GM19455 (cell line): Measurements from ENCODE around the gene FBXO28.
"Not testable (repeated sequence)": the region's sequence is repeated elsewhere in the genome, so short reads cannot be mapped to it uniquely, and the experiment has no call there.

ENCODE experiments used
- ATAC-seq: cut with Tn5 transposase; IDR thresholded peaks from one replicate; pipeline ENCODE4 v1.9.1; 2021; ENCODE audit not compliant: unreplicated experiment

Gene FBXO28

GRCh38 chr1:224183591-224184312 is 69.8 kb downstream of the FBXO28 start:
- peak; percentile 50 for ATAC-seq

DNA sequence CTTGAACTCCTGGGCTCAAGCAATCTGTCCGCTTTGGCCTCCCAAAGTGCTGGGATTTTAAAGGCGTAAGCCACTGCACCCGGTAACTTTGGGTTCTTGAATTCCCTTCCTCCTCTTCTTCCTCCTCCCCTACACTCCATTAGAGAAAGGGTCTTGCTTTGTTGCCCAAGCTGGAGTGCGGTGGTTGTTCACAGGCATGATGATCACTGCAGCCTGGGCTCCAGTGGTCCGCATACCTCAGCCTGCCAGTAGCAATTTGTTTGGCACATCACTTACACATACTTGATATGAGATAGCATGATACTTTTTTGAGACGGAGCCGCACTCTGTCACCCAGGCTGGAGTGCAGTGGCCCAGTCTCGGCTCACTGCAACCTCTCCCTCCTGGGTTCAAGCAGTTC is 71.3 kb downstream of the FBXO28 start:
- ATAC-seq: no peak

GRCh38 chr1:224188286-224188685 is 74.4 kb downstream of the FBXO28 start:
- ATAC-seq: no peak

DNA sequence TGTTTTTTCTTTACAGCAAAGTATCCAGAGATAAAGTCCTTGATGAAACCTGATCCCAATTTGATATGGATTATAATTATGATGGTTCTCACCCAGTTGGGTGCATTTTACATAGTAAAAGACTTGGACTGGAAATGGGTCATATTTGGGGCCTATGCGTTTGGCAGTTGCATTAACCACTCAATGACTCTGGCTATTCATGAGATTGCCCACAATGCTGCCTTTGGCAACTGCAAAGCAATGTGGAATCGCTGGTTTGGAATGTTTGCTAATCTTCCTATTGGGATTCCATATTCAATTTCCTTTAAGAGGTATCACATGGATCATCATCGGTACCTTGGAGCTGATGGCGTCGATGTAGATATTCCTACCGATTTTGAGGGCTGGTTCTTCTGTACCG is 75.7 kb downstream of the FBXO28 start:
- no peak for ATAC-seq

- no peak for ATAC-seq
Measured at GRCh38 chr1:224192082-224192788, 78.3 kb downstream of the FBXO28 start.

DNA sequence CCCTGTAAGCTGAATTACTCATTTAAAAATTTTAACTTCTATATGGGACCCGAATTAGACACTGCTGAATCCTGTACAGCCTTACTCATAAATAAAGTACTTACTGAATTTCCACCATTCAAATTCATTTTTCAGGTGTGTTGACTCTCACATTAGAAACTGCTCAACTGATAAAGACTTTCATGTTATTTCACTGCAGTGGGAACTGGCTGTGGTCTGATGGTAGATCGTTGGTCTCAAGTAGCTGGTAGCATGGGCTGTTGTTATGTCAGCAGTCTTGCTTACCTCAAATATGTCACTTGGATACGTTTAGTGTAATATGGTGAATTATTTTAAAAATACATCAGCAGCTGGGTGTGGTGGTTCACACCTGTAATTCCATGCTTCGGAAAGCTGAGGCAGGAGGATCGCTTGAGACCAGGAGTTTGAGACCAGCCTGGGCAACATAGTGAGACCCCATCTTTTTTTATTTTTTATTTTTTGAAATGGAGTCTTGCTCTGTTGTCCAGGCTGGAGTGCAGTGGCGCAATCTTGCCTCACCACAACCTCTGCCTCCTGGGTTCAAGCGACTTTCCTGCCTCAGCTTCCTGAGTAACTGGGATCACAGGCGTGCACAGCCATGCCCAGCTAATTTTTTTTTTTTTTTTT is 79.5 kb downstream of the FBXO28 start:
- ATAC-seq: no peak

- ATAC-seq: no peak
Measured at GRCh38 chr1:224196813-224197600, 83.1 kb downstream of the FBXO28 start.

DNA sequence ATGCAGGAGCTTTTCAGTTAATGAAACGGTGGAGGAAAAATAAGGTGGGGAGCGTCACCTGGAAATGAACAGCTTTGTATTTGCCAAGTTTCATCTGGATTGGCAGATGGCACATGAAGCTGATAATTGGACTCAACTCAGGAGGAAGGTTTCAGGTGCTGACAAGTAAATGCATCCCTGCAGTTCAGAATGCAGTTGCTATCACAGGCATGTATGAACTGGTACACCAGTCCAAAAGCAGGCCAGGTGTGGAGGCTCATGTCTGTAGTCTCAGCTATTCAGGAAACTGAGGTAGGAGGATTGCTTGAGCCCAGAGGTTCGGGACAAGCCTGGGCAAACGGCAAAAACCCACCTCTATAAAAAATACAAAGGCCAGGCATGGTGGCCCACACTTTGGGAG is 84.7 kb downstream of the FBXO28 start:
- ATAC-seq: no peak

GRCh38 chr1:224199679-224200078 is 85.8 kb downstream of the FBXO28 start:
- no peak for ATAC-seq

GRCh38 chr1:224201383-224201782 is 87.5 kb downstream of the FBXO28 start:
- ATAC-seq: no peak

GRCh38 chr1:224201853-224202252 is 87.9 kb downstream of the FBXO28 start:
- no peak for ATAC-seq

DNA sequence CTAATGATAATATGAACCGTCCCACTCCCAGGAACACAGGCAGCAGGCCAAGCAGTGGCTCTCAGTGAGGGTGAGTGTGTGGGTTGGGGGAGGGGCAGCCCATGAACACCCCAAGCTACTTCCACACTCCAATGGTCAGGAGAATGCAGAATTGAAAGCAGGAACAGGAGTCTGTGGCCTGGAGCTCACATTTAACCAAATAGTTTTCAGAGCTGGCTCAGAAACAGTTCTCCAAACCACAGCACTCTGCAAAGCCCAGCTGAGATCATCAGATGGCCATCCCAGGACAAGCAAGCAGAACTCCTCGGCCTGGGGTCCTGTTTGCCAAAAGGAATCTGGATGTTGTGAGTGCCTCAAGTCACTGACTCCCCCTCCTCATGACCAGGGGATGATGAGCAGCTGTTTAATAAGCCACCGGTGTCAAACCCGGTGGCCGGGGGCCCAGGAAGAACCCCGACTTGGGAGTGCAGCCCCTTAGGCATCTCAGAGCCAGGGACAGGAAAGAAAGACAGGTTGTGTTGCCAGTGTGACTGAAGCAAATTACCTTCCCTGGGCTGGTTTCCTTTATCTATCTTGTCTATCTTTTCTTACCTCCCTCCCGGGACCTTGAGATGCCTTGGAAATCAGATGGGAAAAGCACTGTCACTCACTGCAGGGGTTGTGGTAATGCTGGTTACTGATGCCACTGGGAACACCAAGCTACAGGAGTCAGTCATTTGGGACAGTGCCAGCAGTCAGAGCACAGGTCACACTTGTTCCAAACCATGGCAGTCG is 89.5 kb downstream of the FBXO28 start:
- ATAC-seq: peak; percentile 56

- ATAC-seq: no peak
Measured at GRCh38 chr1:224205438-224205840, 91.5 kb downstream of the FBXO28 start.

GRCh38 chr1:224205931-224206538 is 92.1 kb downstream of the FBXO28 start:
- not testable (repeated sequence) for ATAC-seq

DNA sequence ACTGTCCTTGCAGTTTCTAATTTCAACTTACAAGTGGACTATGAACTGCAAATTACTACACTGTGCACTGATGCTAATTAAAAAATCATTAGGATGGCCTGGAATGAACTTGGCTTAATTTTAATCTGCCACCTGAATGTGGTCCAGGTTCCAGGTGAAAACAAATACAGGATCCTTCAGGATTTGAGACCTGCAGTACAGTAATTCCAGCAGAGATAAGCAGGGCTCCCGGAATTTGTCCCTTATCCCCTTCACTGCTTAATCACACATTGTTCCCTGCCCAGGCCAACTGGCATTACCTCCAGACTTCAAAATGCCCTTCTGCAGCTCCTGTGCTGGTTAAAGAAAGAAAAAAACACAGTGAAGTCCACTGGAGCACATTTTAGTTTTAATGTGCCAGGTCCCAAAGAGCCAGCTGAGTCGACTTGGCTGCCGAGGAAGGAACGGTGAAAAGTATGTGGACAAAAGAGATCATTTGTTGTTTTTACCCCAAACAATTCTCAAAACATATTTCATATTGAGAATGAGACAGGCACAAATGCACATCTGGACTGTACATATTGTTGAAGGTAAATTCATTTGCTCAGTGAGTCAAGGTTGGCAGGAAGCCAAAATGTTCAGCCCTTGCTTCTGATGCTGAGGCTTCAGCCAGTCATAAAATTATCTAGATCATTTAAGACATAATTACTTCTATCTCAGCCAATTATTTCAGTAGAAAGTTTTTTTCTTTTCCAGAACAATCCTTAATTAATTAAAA is 97.5 kb downstream of the FBXO28 start:
- ATAC-seq: no peak
